Activated CD8-positive, alpha-beta memory T cell treated with anti-CD3 and anti-CD28 coated beads for 48 hours (primary cell): ENCODE measurements around the gene PSMA4.
"Not testable (repeated sequence)": the region's sequence is repeated elsewhere in the genome, so short reads cannot be mapped to it uniquely, and the experiment has no call there.

Experiments used
- DNase-seq, 3 experiments: peaks; one replicate each; pipeline ENCODE4 v3.0.0-alpha.2; 2020; ENCODE audit warnings: low read depth in 2 of 3, low spot score in 2 of 3

The PSMA4 gene

GRCh38 chr15:78540141-78540870 lies at the start of gene PSMA4:
TSS of gene PSMA4 (plus strand) at chr15:78540444. CDS start at chr15:78541928, 1,484 bp downstream.
- DNase-seq = peak; percentile 87 to 97 (median 90)

DNA sequence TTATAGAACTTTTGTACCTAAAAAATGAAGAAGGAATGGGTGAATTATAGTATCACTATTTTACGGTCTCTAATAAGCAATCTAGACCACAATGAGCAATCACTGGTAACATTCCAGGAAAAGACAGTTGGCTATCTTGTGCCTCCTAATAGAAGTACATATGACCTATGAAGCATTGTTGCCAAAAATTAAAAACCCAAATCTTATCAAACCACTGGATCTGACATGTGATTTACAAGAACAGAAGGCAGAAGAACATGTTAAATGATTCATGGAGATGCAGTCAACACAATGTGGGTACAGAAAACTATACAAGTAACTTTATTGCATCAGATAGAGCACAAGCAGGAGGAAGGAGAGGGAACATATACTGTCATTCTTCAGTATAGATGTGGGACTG lies 47.4 kb upstream of the PSMA4 start:
- DNase-seq = no peak

GRCh38 chr15:78501857-78502256 lies 38.4 kb upstream of the PSMA4 start:
- DNase-seq = no peak

GRCh38 chr15:78502641-78503040 lies 37.6 kb upstream of the PSMA4 start:
- DNase-seq = no peak

DNA sequence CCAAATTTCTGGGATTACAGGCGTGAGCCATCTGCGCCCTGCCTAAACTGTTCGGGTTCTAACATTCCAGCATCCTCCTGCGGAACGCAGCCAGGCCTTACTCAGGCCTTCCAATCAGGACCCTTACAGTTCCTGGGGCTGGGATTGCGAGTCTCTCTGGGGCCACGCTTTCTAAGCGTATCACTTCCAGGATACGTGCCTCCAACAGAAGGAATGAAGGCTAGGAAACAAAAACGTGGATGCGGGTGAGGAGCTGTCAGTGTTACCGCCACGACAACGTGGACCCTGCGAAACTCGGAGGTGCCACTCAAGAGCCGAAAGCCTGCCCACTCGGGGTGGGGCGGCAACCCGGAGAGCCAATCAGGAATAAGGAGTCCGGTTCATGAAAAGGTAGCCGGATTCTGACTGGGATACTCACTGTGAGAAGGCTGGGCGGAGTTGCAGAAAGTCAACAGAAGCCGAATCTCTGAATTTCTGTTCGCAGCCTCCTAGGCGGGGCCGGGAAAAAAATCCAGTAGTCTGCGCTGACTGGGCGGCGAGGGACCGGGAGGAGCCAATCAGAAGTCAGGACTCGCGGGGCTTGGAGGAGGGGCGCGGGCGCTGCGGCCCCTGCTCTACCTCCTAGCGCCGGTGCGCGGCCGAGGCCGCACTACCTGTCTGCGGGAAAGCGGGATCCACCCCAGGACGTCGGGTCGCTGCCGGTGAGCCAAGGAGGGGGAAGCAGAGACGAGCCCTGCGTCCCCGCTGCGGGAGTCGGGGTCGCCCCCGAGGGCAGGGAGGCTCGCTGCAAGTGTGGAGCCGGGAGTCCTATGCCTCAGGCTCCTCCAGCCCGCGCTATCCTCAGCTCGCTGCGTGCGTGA lies 33.0 kb upstream of the PSMA4 start, which contains the start of gene HYKK:
TSS of gene HYKK (plus strand) at position 607 of the 860 bp plus-strand sequence. CDS start 5,512 bp downstream, outside the sequence.
- DNase-seq = peak; percentile 48 to 62 (median 57)

DNA sequence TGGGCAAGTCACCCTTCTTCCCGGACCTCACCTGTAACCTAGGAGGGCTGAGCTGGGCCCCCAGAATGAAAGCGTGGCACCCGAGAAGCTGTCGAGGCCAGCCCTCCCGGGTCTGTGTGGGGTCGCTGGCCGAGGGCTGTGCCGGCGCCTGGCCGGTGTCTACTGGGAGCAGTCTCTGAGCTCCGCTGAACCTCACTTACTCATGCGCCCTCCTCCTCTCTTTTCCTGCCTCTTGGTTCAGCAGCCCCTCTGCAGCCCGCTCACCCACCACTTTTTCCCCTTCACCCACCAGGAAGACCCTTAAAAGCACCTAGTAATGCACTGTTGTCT lies 32.4 kb upstream of the PSMA4 start:
- DNase-seq = peak in 1 of 3 experiments; percentile 6

GRCh38 chr15:78508272-78508671 lies 32.0 kb upstream of the PSMA4 start:
- DNase-seq = no peak

- no peak for DNase-seq
Measured at GRCh38 chr15:78509726-78510312, 30.4 kb upstream of the PSMA4 start.

DNA sequence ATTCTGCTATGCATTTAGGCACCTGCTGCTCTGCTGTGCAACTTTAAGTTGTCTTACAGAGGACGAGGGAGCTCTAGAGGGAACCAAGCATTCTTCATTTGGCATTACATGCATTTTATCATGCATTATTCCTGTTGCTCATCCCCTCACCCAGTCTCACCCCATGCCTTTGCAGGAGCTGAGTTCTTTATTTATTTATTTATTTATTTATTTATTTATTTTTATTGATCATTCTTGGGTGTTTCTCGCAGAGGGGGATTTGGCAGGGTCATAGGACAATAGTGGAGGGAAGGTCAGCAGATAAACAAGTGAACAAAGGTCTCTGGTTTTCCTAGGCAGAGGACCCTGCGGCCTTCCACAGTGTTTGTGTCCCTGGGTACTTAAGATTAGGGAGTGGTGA lies 20.2 kb upstream of the PSMA4 start:
- not testable (repeated sequence) for DNase-seq

GRCh38 chr15:78524230-78524629 lies 16.0 kb upstream of the PSMA4 start:
- DNase-seq = no peak

- DNase-seq = no peak
Measured at GRCh38 chr15:78527325-78527724, 12.9 kb upstream of the PSMA4 start.

- no peak for DNase-seq
Measured at GRCh38 chr15:78533331-78533730, 6.9 kb upstream of the PSMA4 start.

DNA sequence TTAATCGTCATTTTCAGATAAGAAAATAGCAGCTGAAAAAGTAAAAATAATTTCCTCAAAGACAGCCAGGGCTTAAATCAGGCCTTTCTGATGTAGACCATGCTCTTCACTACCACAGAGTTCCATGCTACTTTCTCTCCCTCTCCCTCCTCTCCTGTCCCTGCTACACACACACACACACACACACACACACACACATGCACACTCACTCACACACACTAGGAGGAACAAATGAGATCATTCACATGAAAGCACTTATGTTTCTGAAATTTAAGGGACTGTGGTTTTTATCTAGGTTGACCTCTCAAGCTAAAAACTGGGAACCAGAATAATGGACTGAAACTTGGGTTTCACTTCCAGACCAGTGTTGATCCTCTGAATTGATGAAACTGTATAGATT lies 4.1 kb upstream of the PSMA4 start:
- DNase-seq = no peak

DNA sequence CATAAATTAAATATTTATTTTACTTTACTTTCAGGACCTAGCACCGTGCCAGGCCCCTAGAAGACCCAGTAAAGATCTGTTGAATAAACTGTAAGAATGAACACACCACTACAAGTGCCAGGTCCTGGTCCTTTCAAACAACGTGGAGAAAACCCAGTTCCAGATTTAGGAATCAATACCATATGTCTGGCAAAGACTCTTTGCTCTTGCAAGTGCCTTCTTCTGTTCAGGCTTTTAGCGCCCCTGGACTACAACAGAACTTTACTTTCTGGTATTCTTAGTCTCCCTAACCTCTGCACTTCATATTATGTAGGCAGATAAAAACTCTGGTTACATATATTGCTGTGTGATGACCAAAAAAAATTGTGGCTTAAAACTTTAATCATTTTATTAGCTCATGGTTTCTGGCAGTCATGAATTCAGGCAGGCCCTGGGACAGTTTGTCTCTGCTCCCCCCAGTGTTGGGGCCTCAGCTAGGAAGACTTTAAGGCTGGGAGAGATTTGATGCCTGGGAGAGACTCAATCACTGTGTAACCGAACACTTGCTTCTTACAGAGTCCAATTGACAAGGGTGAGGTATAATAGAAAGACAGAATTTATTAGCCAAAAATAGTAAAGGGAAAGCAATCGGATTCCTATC lies 2.9 kb upstream of the PSMA4 start:
- DNase-seq = no peak

GRCh38 chr15:78538358-78538757 lies 1.9 kb upstream of the PSMA4 start:
- no peak for DNase-seq

DNA sequence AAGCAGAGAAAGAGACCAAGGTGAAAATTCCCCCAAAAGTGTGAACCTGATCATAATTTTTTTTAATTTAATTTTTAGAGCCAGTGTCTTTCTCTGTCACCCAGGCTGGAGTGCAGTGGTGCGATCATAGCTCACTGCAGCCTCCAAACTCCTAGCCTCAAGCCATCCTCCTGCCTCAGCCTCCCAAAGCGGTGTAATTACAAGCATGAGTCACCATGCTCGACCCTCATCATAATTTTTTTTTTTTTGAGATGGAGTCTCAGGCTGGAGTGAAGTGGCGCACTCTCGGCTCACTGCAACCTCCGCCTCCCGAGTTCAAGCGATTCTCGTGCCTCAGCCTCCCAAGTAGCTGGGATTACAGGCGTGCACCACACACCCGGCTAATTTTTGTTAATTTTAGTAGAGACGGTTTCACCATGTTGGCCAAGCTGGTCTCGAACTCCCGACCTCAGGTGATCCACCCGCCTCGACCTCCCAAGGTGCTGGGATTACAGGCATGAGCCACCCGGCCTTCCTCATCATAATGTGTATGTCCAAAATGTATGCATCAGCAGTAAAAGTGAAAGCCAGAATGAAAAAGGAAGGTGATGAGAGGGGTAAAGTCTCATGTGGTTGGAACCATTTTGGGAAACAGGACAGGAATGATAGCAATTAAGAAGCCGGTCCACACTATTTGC lies 642 bp upstream of the PSMA4 start:
- not testable (repeated sequence) for DNase-seq

DNA sequence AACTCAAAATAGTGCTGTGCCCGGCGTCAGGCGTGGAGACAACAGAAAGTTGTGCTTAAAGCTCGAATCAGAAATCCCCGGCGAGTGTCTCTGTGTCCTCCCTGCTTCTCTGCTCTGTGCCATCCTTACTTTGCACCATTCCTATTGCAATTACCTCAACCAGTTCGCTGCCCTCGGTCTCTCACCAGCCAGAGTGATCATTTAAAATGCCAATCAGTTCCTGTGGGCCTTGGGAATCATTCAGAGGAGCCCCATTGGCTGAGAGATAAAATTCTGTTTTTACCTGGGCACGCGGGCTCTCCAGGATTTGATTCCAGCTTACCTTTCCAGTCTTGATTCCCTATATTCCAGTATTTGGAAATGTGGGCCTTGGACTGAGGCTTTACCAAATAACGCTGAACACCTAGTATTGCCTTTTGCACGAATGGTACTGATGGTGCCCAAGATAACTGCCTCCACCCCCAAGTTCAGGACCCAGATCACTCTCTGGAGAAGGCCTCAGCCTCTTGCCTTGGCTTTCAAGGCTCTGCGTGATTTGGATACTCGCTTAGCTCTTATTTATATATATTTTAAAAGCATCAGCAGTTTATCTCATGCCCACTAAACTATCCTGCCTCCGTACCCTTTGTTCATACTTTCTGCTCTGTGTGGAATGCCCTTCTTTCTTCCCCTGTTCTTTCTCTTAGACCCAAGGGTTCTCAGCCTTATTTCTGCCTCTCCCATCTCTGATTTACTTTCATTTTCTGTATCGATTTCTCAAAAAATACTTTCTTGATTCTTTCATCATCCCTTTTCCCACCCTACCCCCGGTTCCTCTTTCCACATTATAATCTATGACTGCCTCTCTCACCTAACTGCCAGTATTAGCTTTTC lies 863 bp downstream of the PSMA4 start:
- no peak for DNase-seq

DNA sequence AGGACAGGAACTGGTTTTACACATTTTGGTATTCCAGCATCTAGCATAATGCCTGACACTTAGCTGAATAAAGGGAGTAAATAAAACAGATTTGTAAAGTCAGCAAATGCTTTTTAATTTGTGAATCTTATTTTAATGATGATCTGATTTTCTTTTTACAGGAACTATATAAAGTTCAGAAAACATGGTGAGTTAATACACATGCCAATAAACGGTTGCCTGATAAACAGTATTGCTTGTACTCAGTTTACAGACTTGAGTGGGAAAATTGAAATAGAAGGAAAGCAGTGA lies 1.4 kb downstream of the PSMA4 start:
- no peak for DNase-seq

DNA sequence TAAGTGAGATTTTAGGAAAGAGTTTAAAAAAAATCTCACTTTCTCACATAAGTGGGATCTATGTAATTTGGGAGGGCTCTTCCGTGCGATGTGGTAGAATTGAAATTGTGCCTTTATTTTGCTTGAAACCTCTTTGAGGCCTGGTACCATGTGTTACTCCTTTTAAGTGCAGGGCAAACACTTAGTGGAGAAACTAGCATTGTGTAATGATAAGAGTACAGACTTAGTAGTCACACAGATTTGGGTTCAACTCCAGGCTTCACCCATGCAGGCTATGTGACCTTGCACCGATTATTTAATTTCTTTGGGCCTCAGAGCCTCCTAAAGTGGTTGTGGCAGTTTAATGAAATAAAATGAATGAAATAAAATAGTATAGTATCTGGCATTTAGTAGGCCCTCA lies 2.4 kb downstream of the PSMA4 start:
- DNase-seq = no peak

DNA sequence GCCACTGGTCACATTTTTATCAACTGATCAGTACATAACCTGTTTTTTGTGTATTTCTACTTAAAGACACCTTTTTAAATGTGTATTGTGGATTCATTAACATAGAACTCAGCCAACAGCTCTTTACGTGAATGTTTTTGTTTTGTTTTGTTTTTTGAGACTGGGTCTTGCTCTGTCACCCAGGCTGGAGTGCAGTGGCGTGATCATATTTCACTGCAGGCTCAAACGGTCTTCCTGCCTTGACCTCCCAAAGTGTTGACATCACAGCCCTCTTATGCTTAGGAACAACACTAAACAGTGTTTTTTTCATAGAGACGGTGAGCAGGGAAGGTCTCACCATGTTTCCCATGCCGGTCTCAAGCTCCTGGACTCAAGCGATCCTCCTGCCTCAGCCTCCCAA lies 9.9 kb downstream of the PSMA4 start:
- no peak for DNase-seq
